Esophagus muscularis mucosa (tissue), 3 donors: ENCODE measurements around the gene STARD13.

Source experiments
- CTCF ChIP-seq, 3 experiments: fragments of 200-600 bp in 2 of 3; fragments of 450-650 bp in 1 of 3; sonication (generic) in 2 of 3; IDR thresholded peaks; one replicate each; pipeline ENCODE4 v1.5.1; 2017 to 2019; ENCODE audit warnings: antibody characterized with exemption in 3 of 3, mild to moderate bottlenecking in 2 of 3, moderate library complexity in 1 of 3
- EP300 ChIP-seq: sonication (generic); formaldehyde crosslinking; IDR thresholded peaks from one replicate; pipeline ENCODE4 v1.6.1; 2017; ENCODE audit warnings: antibody characterized with exemption

- TF ChIP-seq CTCF (IDR thresholded peaks at IDR 0.05) (no peak), EP300 (no peak)
These were observed 111.1 kb downstream of the STARD13 start for GRCh38 chr13:33174491-33174890.
